GM12892 (cell line): Measurements from ENCODE around the gene FAM163B.
"Not testable (repeated sequence)": the region's sequence is repeated elsewhere in the genome, so short reads cannot be mapped to it uniquely, and the experiment has no call there.

Experiments used
- DNase-seq: peaks from one replicate; pipeline ENCODE4 v3.0.0; 2011; ENCODE audit not compliant: insufficient read length
- FAIRE-seq: peaks from 2 replicates; lab custom pipeline; 2011; peaks lifted over from hg19 to GRCh38; lab: Jason Lieb, UNC
- POLR2A ChIP-seq: IDR thresholded peaks from 2 replicates; pipeline ENCODE4 v1.6.1; 2011; ENCODE audit warnings: low read depth, low read length, control low read depth
- POLR2AphosphoS5 ChIP-seq: IDR thresholded peaks from 2 replicates; pipeline ENCODE4 v1.6.1; 2011; ENCODE audit warnings: low read depth, low read length, control low read depth
- TAF1 ChIP-seq: IDR thresholded peaks from 2 replicates; pipeline ENCODE4 v1.6.1; 2011; ENCODE audit warnings: low read depth, mild to moderate bottlenecking, control low read depth, low read length, borderline replicate concordance

FAM163B gene

GRCh38 chr9:133637451-133638055 is 28.4 kb upstream of the FAM163B start:
- TF ChIP-seq POLR2A (no peak), TAF1 (no peak), POLR2AphosphoS5 (no peak)
- DNase-seq: no peak
- FAIRE-seq: no peak

GRCh38 chr9:133636902-133637301 is 27.7 kb upstream of the FAM163B start:
- DNase-seq (no peak), FAIRE-seq (no peak)
- TF ChIP-seq POLR2AphosphoS5 (no peak), TAF1 (no peak), POLR2A (no peak)

GRCh38 chr9:133635533-133636531 is 26.6 kb upstream of the FAM163B start, which contains the start of gene DBH:
Gene DBH (plus strand): TSS chr9:133636363. CDS start chr9:133636372, 9 bp downstream.
- DNase-seq: no peak
- TF ChIP-seq POLR2A: no peak
- no peak for TF ChIP-seq TAF1
- no peak for TF ChIP-seq POLR2AphosphoS5
- FAIRE-seq: no peak

- no peak for DNase-seq
- FAIRE-seq: no peak
- no peak for TF ChIP-seq TAF1
- no peak for TF ChIP-seq POLR2A
- TF ChIP-seq POLR2AphosphoS5: no peak
Observed at GRCh38 chr9:133635098-133635497, 25.9 kb upstream of the FAM163B start.

- TF ChIP-seq TAF1 (no peak), POLR2AphosphoS5 (no peak), POLR2A (no peak)
- no peak for DNase-seq
- FAIRE-seq: no peak
Observed at GRCh38 chr9:133634081-133634691, 25.0 kb upstream of the FAM163B start.

- DNase-seq: no peak
- FAIRE-seq: no peak
- TF ChIP-seq POLR2A (no peak), TAF1 (no peak)
Observed at GRCh38 chr9:133633681-133634080, 24.5 kb upstream of the FAM163B start.

- FAIRE-seq (no peak), DNase-seq (no peak)
- TF ChIP-seq TAF1 (no peak), POLR2A (no peak), POLR2AphosphoS5 (no peak)
Observed at GRCh38 chr9:133632806-133633680, 23.9 kb upstream of the FAM163B start.

- TF ChIP-seq POLR2A (no peak), TAF1 (no peak), POLR2AphosphoS5 (no peak)
- DNase-seq (no peak), FAIRE-seq (no peak)
Observed at GRCh38 chr9:133631111-133631510, 21.9 kb upstream of the FAM163B start.

- TF ChIP-seq POLR2A (no peak), TAF1 (no peak), POLR2AphosphoS5 (no peak)
- FAIRE-seq (no peak), DNase-seq (no peak)
Observed at GRCh38 chr9:133629221-133630110, 20.3 kb upstream of the FAM163B start.

- DNase-seq (no peak), FAIRE-seq (no peak)
- TF ChIP-seq POLR2AphosphoS5 (no peak), POLR2A (no peak), TAF1 (no peak)
Observed at GRCh38 chr9:133628766-133629165, 19.6 kb upstream of the FAM163B start.

GRCh38 chr9:133627341-133627740 is 18.2 kb upstream of the FAM163B start:
- DNase-seq (no peak), FAIRE-seq (no peak)
- TF ChIP-seq TAF1: no peak
- TF ChIP-seq POLR2A: no peak
- no peak for TF ChIP-seq POLR2AphosphoS5

GRCh38 chr9:133626008-133626407 is 16.8 kb upstream of the FAM163B start:
- DNase-seq, FAIRE-seq: not testable (repeated sequence)
